IPS DF 6.9 (cell line): ENCODE measurements around the gene ATP4A.
"Not testable (repeated sequence)": the region's sequence is repeated elsewhere in the genome, so short reads cannot be mapped to it uniquely, and the experiment has no call there.

ENCODE experiments used
- DNase-seq: peaks from one replicate; pipeline ENCODE4 v3.0.0-alpha.2; 2013; ENCODE audit warnings: low read depth, low spot score
- H3K27ac ChIP-seq: one replicate; pipeline ENCODE4 v1.5.1; 2013; ENCODE audit warnings: low read length, control low read depth
- H3K27me3 ChIP-seq: 2 replicates; pipeline ENCODE4 v1.6.1; 2013; ENCODE audit warnings: mild to moderate bottlenecking, low read length; ENCODE audit not compliant: control insufficient read depth, insufficient read depth
- H3K36me3 ChIP-seq: 2 replicates; pipeline ENCODE4 v1.6.1; 2013; ENCODE audit warnings: low read length; ENCODE audit not compliant: control insufficient read depth, insufficient read depth
- H3K4me1 ChIP-seq: 2 replicates; pipeline ENCODE4 v1.6.1; 2013; ENCODE audit warnings: low read length; ENCODE audit not compliant: control insufficient read depth, insufficient read depth
- H3K4me3 ChIP-seq: 2 replicates; pipeline ENCODE4 v1.5.1; 2013; ENCODE audit warnings: mild to moderate bottlenecking, low read length
- H3K9me3 ChIP-seq: 2 replicates; pipeline ENCODE4 v1.6.1; 2013; ENCODE audit warnings: low read length, inconsistent platforms; ENCODE audit not compliant: control insufficient read depth, insufficient read depth
- WGBS: extraction: QIAGEN DNeasy Blood & Tissue Kit; methylation state at CpG from one replicate; pipeline ENCODE4 v1.1.7; 2013; ENCODE audit warnings: mixed read lengths, missing lambda C conversion rate; ENCODE audit not compliant: insufficient read length, insufficient coverage; 5-methylcytosine and 5-hydroxymethylcytosine counted together

Gene ATP4A

DNA sequence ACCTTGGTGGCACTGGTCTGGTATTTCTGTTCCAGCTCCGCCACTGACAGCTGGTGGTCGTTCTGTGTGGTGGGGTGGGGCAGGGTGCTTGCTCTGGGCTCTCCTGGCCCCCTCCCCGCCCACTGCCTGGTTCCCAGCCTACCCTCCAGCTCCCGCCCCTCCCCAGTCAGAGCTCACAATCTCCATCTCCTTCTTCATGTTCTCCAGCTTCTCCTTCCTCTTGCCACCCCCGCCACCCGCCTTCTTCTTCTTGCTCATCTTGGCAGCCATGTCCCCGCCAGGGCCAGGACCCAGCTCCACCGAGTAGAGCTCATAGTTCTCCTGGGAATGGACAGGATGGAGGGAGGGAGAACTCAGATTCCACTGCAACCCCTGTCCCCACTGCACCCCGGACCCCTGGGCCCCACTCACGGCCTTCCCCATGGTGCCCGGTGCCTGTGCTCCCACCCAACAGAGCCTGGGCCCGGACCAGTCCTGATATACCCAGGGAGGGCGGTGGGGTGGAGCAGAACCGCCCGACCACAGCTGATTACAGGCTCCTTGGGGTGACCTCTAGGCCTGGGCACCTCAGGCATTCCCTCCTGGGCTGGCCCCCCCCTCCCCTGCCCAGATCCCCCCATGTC, at the start of gene ATP4A:
Gene ATP4A (minus strand): TSS at position 452 of the 623 bp plus-strand sequence. CDS start 29 bp downstream, at position 423.
- no CpG with 5 or more reads among the region's 15 CpGs for WGBS

DNA sequence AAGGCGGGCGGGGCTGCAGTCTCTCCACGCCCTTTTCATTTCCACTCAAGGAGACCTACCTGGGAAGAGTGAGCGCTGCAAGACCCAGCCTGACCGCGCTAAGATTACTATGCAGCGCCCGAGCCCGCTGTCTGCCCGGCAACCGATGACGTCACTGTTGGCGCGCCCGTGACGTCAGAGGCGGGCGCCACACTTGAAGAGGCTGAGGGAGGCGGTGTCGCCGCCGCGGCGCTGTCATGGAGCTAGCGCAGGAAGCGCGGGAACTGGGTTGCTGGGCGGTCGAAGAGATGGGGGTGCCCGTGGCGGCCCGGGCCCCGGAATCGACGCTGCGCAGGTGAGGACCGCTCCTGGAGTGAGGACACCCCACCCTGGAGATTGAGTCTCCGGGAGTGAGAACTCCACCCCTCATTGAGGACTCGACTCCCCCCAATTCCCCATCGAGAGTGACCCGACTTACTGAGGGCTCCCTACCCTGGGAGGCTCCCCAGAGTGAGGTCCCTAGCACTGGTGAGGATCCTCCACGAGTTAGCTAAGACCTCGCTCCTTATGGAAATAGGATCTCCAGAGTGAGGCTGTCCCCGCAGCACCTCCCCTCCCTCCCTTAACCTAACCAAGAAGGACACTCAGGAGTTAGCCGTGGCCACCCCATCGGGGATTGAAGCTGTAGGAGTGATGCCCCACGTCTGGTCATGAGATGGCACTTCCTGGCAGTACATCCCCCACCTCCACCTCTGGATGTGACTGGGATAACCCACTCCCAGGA, 49.3 kb upstream of the ATP4A start, which contains the start of gene HAUS5:
Gene HAUS5 (plus strand): TSS at position 177 of the 763 bp plus-strand sequence. CDS start 60 bp downstream, at position 237.
- Histone ChIP-seq H3K27ac (no peak within 1 kb of the TSS), H3K27me3 (no peaks in the 10 kb centered on the region), H3K4me1 (no peaks in the 10 kb centered on the region), H3K4me3 (peak within 1 kb of the TSS; percentile 75; the same call in 1 of the 2 replicates), H3K9me3 (no peaks in the 10 kb centered on the region), H3K36me3 (peaks cover 3% of the 10 kb centered on the region)
- WGBS = no CpG with 5 or more reads among the region's 47 CpGs
- peak; percentile 82 for DNase-seq

More for the DNA sequence above, at the start of gene ATP4A:
- no peak within 1 kb of the TSS for H3K4me3 ChIP-seq
- no peaks in the 10 kb centered on the region for H3K36me3 ChIP-seq
- no peak within 1 kb of the TSS for H3K27ac ChIP-seq
- no peaks in the 10 kb centered on the region for H3K9me3 ChIP-seq
- peaks cover 5% of the 10 kb centered on the region; the same call in 1 of the 2 replicates for H3K4me1 ChIP-seq
- no peak for DNase-seq
- H3K27me3 ChIP-seq = no peaks in the 10 kb centered on the region

DNA sequence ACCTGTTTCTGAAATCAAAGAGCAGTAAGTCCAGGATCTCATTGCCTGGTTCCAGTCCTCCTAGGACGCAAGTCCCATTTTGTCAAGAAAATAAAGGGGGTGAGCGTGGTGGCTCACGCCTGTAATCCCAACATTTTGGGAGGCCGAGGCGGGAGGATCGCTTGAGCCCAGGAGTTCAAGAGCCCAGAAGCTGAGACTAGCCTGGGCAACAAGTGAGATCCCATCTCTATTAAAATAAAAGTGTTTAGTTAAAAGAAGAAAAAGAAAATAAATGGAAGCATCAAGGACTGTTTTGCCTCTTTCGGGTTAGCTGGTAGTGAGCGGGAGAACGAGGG, 48.7 kb upstream of the ATP4A start:
- no peak for DNase-seq
- H3K36me3 ChIP-seq = peaks cover 3% of the 10 kb centered on the region
- no peaks in the 10 kb centered on the region for H3K27me3 ChIP-seq
- H3K4me1 ChIP-seq = no peaks in the 10 kb centered on the region
- no peak overlapping the region; the same call in 1 of the 2 replicates for H3K4me3 ChIP-seq
- H3K9me3 ChIP-seq = no peaks in the 10 kb centered on the region; the same call in 1 of the 2 replicates
- WGBS = no CpG with 5 or more reads among the region's 9 CpGs
- H3K27ac ChIP-seq = no peak overlapping the region

DNA sequence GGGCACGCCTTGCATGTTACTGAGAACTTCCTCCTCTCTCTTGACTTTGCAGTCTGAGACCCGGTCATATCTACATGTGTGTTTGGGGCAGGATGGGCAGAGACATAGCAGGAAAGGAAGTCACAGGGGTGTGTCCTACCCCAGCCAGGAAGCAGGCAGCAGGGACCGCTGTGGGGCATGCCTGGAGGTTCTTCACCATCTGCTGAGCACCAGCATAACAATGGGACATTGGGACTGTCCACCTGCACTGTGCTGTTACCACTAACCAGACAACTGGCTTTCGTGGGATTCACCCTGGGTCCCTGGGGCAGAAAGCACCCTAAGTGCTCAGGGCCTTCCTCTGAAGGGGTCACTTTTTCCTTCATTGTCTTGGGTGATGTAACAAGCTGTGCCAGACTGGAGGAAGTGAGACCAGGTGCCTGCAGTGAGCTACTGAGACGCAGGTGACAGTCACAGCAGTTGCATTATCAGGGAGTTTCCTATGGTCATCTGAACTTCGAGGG, 46.4 kb upstream of the ATP4A start:
- H3K9me3 ChIP-seq = no peaks in the 10 kb centered on the region; the same call in 1 of the 2 replicates
- WGBS = no CpG with 5 or more reads among the region's 6 CpGs
- no peak overlapping the region for H3K4me3 ChIP-seq
- DNase-seq = no peak
- no peak overlapping the region for H3K27ac ChIP-seq
- H3K4me1 ChIP-seq = no peaks in the 10 kb centered on the region
- H3K36me3 ChIP-seq = peaks cover under 1% of the 10 kb centered on the region; the same call in 1 of the 2 replicates
- H3K27me3 ChIP-seq = no peaks in the 10 kb centered on the region

DNA sequence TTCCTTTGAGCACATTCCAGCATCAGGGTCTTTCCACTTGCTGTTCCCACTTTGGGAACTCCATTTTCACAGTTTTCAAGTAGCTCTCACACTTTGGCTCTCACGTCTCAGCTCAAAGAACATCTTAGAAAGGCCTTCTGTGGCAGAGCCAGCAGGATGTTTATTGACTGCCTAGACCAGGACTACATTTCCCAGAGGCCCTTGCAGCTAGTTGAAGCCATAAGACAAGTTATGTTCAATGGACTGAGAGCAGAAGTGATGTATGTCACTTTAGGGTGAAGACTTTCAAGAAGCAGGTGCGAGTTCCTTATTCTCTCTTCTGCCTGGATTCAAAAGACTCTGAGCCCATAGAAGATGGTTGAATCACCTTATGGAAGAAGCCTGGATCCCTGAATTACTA, 44.8 kb upstream of the ATP4A start:
- Histone ChIP-seq H3K27ac (no peak overlapping the region), H3K4me3 (no peak overlapping the region)
- DNase-seq = no peak

DNA sequence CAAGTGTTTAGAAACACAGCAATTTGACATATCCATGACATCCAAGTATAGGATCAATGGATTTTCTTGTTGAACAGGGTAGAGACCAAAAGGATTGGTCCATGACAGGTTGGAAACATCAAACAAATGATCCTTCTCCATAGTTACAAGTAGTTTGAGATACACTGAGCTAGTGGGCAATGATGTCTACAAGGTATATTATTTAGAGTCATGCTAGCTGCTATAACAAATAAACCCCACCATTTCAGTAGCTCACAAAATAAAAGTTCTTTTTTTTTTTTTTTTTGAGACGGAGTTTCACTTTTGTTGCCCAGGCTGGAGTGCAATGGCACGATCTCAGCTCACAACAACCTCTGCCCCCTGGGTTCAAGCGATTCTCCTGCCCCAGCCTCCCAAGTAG, 44.2 kb upstream of the ATP4A start:
- no peak for DNase-seq
- no CpG with 5 or more reads among the region's 3 CpGs for WGBS
- Histone ChIP-seq H3K9me3 (no peaks in the 10 kb centered on the region; the same call in 1 of the 2 replicates), H3K4me1 (no peaks in the 10 kb centered on the region), H3K27me3 (no peaks in the 10 kb centered on the region), H3K4me3 (no peak overlapping the region), H3K36me3 (no peaks in the 10 kb centered on the region), H3K27ac (no peak overlapping the region)

More for the DNA sequence above, 44.8 kb upstream of the ATP4A start:
- Histone ChIP-seq H3K9me3 (no peaks in the 10 kb centered on the region; the same call in 1 of the 2 replicates), H3K4me1 (no peaks in the 10 kb centered on the region), H3K27me3 (no peaks in the 10 kb centered on the region), H3K36me3 (no peaks in the 10 kb centered on the region)
- no CpG with 5 or more reads among the region's 2 CpGs for WGBS

DNA sequence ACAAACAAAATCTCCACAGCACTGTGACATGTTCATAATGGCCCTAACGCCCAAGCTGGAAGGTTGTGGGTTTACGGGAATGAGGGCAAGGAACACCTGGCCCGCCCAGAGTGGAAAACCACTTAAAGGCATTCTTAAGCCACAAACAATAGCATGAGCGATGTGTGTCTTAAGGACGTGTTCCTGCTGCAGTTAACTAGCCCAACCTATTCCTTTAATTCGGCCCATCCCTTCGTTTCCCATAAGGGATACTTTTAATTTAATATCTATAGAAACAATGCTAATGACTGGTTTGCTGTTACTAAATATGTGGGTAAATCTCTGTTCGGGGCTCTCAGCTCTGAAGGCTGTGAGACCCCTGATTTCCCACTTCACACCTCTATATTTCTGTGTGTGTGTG, 43.7 kb upstream of the ATP4A start:
- not testable (repeated sequence) for H3K4me3 ChIP-seq, H3K27ac ChIP-seq, DNase-seq, H3K9me3 ChIP-seq, H3K27me3 ChIP-seq, H3K4me1 ChIP-seq, H3K36me3 ChIP-seq
- WGBS = no CpG with 5 or more reads among the region's 8 CpGs

DNA sequence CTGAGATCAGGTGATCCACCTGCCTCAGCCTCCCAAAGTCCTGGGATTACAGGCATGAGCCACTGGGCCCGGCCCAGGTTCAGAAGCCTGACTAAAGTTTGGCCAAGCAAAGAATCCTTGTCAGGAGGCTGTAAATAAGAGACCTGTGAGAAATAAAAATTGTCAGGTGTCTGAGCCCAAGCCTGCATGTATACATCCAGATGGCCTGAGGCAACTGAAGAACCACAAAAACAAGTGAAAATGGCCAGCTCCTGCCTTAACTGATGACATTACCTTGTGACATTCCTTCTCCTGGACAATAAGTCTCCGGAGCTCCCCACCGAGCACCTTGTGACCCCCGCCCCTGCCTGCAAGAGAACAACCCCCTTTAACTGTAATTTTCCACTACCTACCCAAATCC, 41.0 kb upstream of the ATP4A start:
- H3K9me3 ChIP-seq, DNase-seq, H3K4me1 ChIP-seq, H3K27me3 ChIP-seq, H3K36me3 ChIP-seq, H3K27ac ChIP-seq, H3K4me3 ChIP-seq: not testable (repeated sequence)
- WGBS = no CpG with 5 or more reads among the region's 4 CpGs

DNA sequence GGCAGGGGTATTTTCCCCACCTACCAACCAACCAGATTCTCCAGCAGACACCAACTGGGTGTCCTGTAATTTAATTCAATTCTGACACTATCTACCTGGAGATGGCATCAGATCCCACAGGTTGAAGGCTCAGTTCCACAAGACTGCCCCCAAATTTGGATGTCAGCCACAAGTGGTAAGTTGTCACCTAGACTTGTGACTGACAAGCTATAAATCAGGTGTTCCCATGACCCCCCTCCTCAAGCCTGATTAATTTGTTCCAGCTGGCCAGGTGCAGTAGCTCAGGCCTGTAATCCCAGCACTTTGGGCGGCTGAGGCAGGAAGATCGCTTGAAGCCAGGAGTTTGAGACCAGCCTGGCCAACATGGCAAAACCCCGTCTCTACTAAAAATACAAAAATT, 38.5 kb upstream of the ATP4A start:
- WGBS = no CpG with 5 or more reads among the region's 3 CpGs
- DNase-seq = no peak
- H3K36me3 ChIP-seq = no peaks in the 10 kb centered on the region
- H3K27me3 ChIP-seq = no peaks in the 10 kb centered on the region
- no peaks in the 10 kb centered on the region; the same call in 1 of the 2 replicates for H3K9me3 ChIP-seq
- no peaks in the 10 kb centered on the region; the same call in 1 of the 2 replicates for H3K4me1 ChIP-seq
- H3K4me3 ChIP-seq = no peak overlapping the region
- H3K27ac ChIP-seq = no peak overlapping the region

DNA sequence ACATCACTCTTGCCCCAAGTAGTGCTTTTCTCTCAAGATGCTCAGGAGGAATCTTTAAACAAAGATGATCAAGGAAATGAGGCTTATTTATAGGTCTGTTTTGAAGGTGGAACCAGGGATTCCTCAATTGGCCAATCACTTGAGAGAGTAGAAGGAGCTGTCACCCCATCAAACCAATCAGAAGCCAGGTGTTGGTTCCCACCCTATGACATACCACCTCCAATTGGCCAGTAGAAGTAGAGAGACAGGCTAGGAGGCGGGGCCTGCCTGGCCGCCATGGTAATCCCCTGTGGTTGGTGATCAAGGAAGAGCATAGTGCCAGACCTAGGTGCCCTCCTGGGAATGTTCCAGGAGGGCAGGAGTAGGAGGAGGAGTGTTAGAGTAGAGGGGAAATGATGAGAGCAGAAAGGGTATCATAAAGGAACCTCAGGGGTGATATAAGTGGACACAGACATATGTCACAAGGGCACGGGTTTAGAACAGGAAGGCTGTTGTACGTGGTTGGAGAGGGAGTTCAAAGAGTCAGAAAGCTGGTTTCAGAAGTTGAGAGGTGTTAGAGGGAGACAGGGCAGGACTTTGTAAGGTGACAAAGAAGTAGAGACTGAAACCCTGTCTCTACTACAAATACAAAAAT, 33.0 kb upstream of the ATP4A start:
- Histone ChIP-seq H3K27ac (no peak overlapping the region), H3K4me3 (no peak overlapping the region), H3K27me3 (no peaks in the 10 kb centered on the region), H3K36me3 (no peaks in the 10 kb centered on the region), H3K9me3 (no peaks in the 10 kb centered on the region), H3K4me1 (no peaks in the 10 kb centered on the region; the same call in 1 of the 2 replicates)
- no peak for DNase-seq
- no CpG with 5 or more reads among the region's 4 CpGs for WGBS
